Psoas muscle (tissue), 8 donors: Measurements from ENCODE around the gene LDLRAD4. TPM values are rescaled to one million over a fixed set of nuclear protein-coding genes. Genes with fewer than 3 reads are reported as not detected.

Source experiments
- ATAC-seq, 4 donors: fragments of 200-7000 bp; cut with Tn5 transposase; one replicate each; pipeline ENCODE4 v1.9.1; 2020; ENCODE audit warnings: moderate library complexity in 3 of 4, mild to moderate bottlenecking in 2 of 4
- DNase-seq, 2 donors: peaks; one replicate each; pipeline ENCODE4 v3.0.0-alpha.2; 2020
- H3K27ac ChIP-seq: fragments of 200-600 bp; one replicate; pipeline ENCODE4 v1.8.0; 2022
- H3K27me3 ChIP-seq, 3 donors: fragments of 200-600 bp in 1 of 3; one replicate each; pipeline versions ENCODE4 v1.6.1 to v1.8.0; 2013 to 2022; ENCODE audit warnings: low read length in 2 of 3, mild to moderate bottlenecking in 2 of 3, moderate library complexity in 1 of 3; ENCODE audit not compliant: insufficient read depth in 3 of 3
- H3K36me3 ChIP-seq, 2 donors: fragments of 200-600 bp in 1 of 2; one replicate each; pipeline versions ENCODE4 v1.6.1 to v1.8.0; 2013 to 2022; ENCODE audit warnings: low read depth in 1 of 2, mild to moderate bottlenecking in 1 of 2, moderate library complexity in 1 of 2; ENCODE audit not compliant: insufficient read depth in 1 of 2
- H3K4me1 ChIP-seq: fragments of 200-600 bp; one replicate; pipeline ENCODE4 v1.8.0; 2022
- H3K4me3 ChIP-seq: fragments of 200-600 bp; one replicate; pipeline ENCODE4 v1.8.0; 2022; ENCODE audit warnings: mild to moderate bottlenecking
- H3K9me3 ChIP-seq: fragments of 200-600 bp; one replicate; pipeline ENCODE4 v1.8.0; 2022
- CTCF ChIP-seq: fragments of 200-600 bp; IDR thresholded peaks from one replicate; pipeline ENCODE4 v1.8.0; 2022; ENCODE audit warnings: antibody characterized with exemption
- WGBS, 3 donors: extraction: QIAGEN DNeasy Blood & Tissue Kit; methylation state at CpG; one replicate each; pipeline versions ENCODE4 v1.1.6 to v1.1.7; 2013; 5-methylcytosine and 5-hydroxymethylcytosine counted together
- intact Hi-C, 2 donors: fragments of 100-400 bp; cut with DNase I; formaldehyde crosslinking; loops; one replicate each; pipeline versions ENCODE4 v1.11.0 to v1.14.2; 2022
- polyA plus RNA-seq, 3 donors: library from polyadenylated mRNA; stranded (reverse); fragments of 200-250 nt; gene quantifications; one replicate each; pipeline ENCODE4 v1.2.3, GENCODE V29; 2013
- total RNA-seq, 4 donors: library from RNA; stranded (reverse); fragmentation: NEBNext Ultra II Directional in 2 of 4; extraction: Animal tissue kit (Norgen Biotek cat#: 25700) in 2 of 4; gene quantifications; one replicate each; pipeline versions ENCODE4 v1.2.1 to v1.2.4, GENCODE V29; 2021 to 2023
- donor health status: healthy with polysubstance abuse.
- donor health status: DM: no; HTN: no; CAD: no; lungs with moderate emphysema.
- donor health status: Bipolar disorder and iron deficiency.
- donor health status: healthy.
- donor health status: DM: yes; HTN: yes; CAD: no.
- donor health status: DM: no; HTN: no; CAD: no.
- donor health status: DM: no; HTN: no; CAD: no.
- donor health status: DM: yes; HTN: yes; CAD: no.

The LDLRAD4 gene
- total and polyA plus RNA-seq, 7 donors = 1.8 to 13.9 (median 3.8) TPM

- Histone ChIP-seq H3K4me3 (no peak overlapping the region), H3K4me1 (peaks cover 27% of the 10 kb centered on the region), H3K27ac (no peak overlapping the region), H3K36me3 (no peaks in the 10 kb centered on the region), H3K9me3 (no peaks in the 10 kb centered on the region), H3K27me3 (no peaks in the 10 kb centered on the region)
- no peak for DNase-seq
- intact Hi-C loops = loop anchor here (10.0 kb wide), 2 partner anchors 175 to 255 kb away; partner anchors contain the start of genes FAM210A (in 1 of the 2) and RNMT (in 1 of the 2)
- ATAC-seq = no peak
- TF ChIP-seq CTCF = no peak
- 6 to 19% (median 11%) methylated on average over 5 of the region's 5 CpGs for WGBS, 3 donors
Observed at GRCh38 chr18:13549880-13550232, 331.3 kb downstream of the LDLRAD4 start.

DNA sequence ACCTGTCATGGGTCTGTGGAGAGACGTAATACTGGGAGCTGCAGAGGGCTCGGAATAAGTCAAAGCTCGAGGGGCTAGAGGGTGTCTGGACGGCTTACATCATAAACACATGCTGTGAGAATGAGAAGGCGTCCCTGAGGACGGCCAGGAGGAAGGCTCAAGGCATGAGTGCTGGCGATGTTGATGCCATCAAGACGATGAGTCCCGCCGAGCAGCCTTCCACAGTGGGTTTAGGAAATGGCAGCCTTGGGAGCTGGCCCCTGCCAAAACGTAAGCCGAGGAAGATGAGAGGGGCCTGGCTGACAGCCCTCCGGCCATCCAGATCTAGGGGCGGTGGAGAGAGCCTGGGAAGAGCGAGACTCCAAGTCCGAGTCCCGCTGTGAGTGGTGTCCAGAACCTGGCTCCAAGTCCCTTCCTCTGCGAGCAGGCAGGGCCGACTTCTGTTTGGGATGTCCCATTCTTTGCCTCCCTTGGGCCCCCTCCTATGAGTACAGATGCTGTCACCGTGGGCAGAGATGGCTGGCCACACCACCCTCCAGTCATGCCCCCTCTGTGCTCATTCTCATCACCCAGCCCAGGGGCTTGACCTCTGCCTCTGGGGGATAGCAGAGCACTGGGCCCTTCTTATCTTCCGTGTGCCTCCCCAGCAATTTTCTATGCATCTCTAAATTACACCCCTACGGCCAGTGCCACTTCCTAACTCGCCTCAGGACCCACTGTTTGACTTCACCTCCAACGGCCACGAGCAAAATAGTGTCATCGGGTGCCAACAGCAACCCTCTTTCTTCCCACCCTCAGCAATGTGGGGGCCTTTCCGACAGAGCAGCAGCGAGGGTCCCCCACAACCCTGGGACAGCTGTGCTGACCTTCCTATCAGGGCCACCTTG lies 332.1 kb downstream of the LDLRAD4 start:
- 88 to 89% (median 89%) methylated on average over 28 of the region's 28 CpGs for WGBS, 3 donors
- no peaks in the 10 kb centered on the region for H3K9me3 ChIP-seq
- ATAC-seq = no peak
- H3K27me3 ChIP-seq = no peaks in the 10 kb centered on the region
- H3K36me3 ChIP-seq = no peaks in the 10 kb centered on the region
- no peak overlapping the region for H3K4me3 ChIP-seq
- peaks cover 27% of the 10 kb centered on the region for H3K4me1 ChIP-seq
- no peak for DNase-seq
- no peak overlapping the region for H3K27ac ChIP-seq
- intact Hi-C loops = loop anchor here (10.0 kb wide), 2 partner anchors 174 to 254 kb away; partner anchors contain the start of genes FAM210A (in 1 of the 2) and RNMT (in 1 of the 2)
- TF ChIP-seq CTCF = no peak

GRCh38 chr18:13551305-13551603 lies 332.7 kb downstream of the LDLRAD4 start:
- no peak for ATAC-seq
- Histone ChIP-seq H3K36me3 (no peaks in the 10 kb centered on the region), H3K9me3 (no peaks in the 10 kb centered on the region), H3K4me3 (no peak overlapping the region), H3K27ac (no peak overlapping the region), H3K27me3 (no peaks in the 10 kb centered on the region), H3K4me1 (peaks cover 27% of the 10 kb centered on the region)
- 44 to 72% (median 67%) methylated on average over 5 of the region's 5 CpGs for WGBS, 3 donors
- TF ChIP-seq CTCF = no peak
- intact Hi-C loops = loop anchor here (10.0 kb wide), 2 partner anchors 174 to 254 kb away; partner anchors contain the start of genes FAM210A (in 1 of the 2) and RNMT (in 1 of the 2)
- no peak for DNase-seq

DNA sequence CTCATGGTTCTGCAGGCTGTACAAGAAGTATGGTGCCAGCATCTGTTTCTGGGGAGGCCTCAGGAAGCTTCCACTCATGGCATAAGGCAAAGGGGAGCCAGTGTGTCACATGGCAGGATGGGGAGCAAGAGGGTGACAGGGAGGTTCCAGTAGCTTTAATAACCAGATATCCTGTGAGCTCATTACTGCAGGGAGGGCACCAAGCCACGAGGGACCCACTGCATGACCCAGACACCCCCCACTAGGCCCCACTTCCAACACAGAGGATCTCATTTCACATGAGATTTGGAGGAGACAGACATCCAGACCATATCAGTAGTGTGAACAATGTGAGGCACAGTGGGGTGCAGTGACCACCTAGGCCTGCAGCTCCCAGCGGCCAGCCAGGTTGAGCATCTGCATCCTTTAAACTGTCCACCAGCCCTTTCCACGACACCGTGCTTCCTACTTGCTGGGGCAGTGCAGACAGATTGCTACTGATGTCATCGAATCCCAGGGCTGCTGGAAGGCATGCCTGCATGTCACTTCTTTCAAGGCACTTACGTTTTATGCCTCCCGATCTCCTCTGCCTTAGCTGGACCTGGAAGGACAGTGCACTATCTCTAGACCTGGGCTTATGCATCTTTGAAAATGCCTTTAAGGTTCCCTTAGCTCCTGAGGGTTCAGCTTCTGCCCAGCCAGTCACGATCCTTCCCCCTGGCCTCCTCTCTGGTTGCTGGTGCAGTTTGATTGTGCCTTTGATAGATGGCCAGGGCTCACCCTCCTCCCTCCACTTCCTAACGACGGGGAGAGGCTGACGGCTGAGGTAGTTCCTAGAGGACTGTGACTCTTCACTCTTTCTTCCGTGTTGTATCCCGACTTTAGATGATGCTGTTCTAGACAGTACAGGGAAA lies 333.5 kb downstream of the LDLRAD4 start:
- Histone ChIP-seq H3K27me3 (no peaks in the 10 kb centered on the region), H3K9me3 (no peaks in the 10 kb centered on the region), H3K27ac (no peak overlapping the region), H3K4me3 (no peak overlapping the region), H3K36me3 (no peaks in the 10 kb centered on the region), H3K4me1 (peaks cover 20% of the 10 kb centered on the region)
- DNase-seq (no peak), ATAC-seq (no peak)
- TF ChIP-seq CTCF = no peak
- 68 to 71% (median 68%) methylated on average over 13 of the region's 13 CpGs for WGBS, 3 donors
- intact Hi-C loops = loop anchor here (10.0 kb wide), 2 partner anchors 173 to 253 kb away; partner anchors contain the start of genes FAM210A (in 1 of the 2) and RNMT (in 1 of the 2)
